ELR (cell line): ENCODE measurements around the gene PXMP2.

Source experiments
- DNase-seq: peaks from one replicate; pipeline ENCODE4 v3.0.0-alpha.2; 2015; ENCODE audit warnings: low read depth

The PXMP2 gene

DNA sequence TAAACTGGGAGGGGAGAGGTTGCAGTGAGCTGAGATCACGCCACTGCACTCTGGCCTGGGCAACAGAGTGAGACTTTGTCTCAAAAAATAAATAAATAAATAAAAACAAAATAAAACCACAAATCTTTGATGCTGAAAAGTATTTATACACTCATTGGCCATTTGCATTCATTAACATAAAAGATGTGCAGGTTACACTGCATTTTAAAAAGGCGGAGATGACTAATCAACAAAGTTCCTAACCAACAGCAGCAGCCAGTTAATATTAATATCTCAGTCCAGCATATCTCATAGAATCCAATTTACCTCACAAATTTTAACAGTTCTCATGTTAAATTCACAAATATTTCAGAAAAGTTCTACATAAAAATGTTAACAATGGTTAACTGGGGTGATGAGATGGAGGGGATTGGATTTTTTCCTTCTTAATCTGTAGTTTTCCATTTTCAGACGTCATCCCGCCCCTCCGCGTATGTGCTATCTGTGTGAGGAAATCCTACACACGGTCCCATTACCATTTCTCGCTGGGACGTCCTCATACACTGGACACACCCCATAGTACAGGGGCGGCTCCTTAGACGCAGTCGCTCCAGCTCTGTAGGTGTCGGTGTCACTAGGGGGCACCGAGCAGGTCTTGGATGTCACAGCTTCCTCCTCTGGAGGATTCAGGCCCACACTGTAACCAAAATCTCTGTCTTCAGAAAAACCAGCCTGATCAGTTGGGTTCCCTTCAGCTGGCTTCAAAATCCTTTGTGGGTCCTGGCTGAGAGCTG is 67.0 kb downstream of the PXMP2 start:
- no peak for DNase-seq
